ENCODE data around the gene DMAC2L. TPM values are rescaled to one million over a fixed set of nuclear protein-coding genes. Genes with fewer than 3 reads are reported as not detected.

DMAC2L gene
- total RNA-seq, 1 experiment from 2014 or later, result 14.0 TPM

DNA sequence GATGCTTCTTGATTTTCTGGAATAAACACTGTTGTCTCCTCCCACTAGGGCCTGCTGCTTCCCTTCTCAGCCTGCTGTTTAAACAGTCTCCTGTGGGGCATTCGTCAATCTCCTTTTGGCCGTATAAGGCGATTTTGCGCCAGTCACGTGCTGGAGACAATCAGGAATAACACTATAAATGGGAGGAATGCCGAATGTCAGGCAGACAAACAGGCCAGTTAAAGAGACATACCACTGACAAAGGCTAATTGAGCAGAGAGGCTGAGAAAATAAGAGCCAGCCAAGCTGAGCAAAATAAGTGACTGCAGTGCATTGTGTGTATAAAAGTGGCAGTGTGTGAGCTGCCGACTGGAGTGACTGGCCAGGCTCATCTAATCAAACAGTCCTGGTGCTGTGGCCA, 23.3 kb downstream of the DMAC2L start:
- Histone ChIP-seq H3K9me3 (ENCODE audit: control insufficient read depth, insufficient read depth, low read depth, low read length) (no peaks in the 10 kb centered on the region), H3K36me3 (ENCODE audit: control insufficient read depth, insufficient read depth, low read length) (no peaks in the 10 kb centered on the region), H3K4me3 (ENCODE audit: low read depth in 2 of 2, low read length in 2 of 2) (no peak overlapping the region), H3K4me1 (ENCODE audit: control insufficient read depth, insufficient read depth, low read length) (no peaks in the 10 kb centered on the region; the same call in 1 of the 2 replicates), H3K27me3 (ENCODE audit: control insufficient read depth, insufficient read depth, low read length) (no peaks in the 10 kb centered on the region), H3K27ac (ENCODE audit: low read length) (no peak overlapping the region)
- DNase-seq (ENCODE audit: low read depth, low spot score) (no peak), ATAC-seq (no peak; the same call in 1 of the 2 replicates)
- TF ChIP-seq TCF7L2 (IDR thresholded peaks at IDR 0.05; ENCODE audit: low read depth, low read length) (no peak), SIN3A (IDR thresholded peaks at IDR 0.05; ENCODE audit: borderline replicate concordance, insufficient read depth, low read depth, low read length) (no peak), POLR2AphosphoS5 (IDR thresholded peaks at IDR 0.05; ENCODE audit: low read depth, low read length) (no peak)
- TF ChIP-seq, protein P1, sequence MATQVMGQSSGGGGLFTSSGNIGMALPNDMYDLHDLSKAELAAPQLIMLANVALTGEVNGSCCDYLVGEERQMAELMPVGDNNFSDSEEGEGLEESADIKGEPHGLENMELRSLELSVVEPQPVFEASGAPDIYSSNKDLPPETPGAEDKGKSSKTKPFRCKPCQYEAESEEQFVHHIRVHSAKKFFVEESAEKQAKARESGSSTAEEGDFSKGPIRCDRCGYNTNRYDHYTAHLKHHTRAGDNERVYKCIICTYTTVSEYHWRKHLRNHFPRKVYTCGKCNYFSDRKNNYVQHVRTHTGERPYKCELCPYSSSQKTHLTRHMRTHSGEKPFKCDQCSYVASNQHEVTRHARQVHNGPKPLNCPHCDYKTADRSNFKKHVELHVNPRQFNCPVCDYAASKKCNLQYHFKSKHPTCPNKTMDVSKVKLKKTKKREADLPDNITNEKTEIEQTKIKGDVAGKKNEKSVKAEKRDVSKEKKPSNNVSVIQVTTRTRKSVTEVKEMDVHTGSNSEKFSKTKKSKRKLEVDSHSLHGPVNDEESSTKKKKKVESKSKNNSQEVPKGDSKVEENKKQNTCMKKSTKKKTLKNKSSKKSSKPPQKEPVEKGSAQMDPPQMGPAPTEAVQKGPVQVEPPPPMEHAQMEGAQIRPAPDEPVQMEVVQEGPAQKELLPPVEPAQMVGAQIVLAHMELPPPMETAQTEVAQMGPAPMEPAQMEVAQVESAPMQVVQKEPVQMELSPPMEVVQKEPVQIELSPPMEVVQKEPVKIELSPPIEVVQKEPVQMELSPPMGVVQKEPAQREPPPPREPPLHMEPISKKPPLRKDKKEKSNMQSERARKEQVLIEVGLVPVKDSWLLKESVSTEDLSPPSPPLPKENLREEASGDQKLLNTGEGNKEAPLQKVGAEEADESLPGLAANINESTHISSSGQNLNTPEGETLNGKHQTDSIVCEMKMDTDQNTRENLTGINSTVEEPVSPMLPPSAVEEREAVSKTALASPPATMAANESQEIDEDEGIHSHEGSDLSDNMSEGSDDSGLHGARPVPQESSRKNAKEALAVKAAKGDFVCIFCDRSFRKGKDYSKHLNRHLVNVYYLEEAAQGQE (IDR thresholded peaks at IDR 0.05; ENCODE audit: insufficient read depth in 1 of 2, low read depth in 2 of 2, low read length in 1 of 2), result no peak
- TF ChIP-seq, protein P2, sequence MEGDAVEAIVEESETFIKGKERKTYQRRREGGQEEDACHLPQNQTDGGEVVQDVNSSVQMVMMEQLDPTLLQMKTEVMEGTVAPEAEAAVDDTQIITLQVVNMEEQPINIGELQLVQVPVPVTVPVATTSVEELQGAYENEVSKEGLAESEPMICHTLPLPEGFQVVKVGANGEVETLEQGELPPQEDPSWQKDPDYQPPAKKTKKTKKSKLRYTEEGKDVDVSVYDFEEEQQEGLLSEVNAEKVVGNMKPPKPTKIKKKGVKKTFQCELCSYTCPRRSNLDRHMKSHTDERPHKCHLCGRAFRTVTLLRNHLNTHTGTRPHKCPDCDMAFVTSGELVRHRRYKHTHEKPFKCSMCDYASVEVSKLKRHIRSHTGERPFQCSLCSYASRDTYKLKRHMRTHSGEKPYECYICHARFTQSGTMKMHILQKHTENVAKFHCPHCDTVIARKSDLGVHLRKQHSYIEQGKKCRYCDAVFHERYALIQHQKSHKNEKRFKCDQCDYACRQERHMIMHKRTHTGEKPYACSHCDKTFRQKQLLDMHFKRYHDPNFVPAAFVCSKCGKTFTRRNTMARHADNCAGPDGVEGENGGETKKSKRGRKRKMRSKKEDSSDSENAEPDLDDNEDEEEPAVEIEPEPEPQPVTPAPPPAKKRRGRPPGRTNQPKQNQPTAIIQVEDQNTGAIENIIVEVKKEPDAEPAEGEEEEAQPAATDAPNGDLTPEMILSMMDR (IDR thresholded peaks at IDR 0.05), result no peak
- POLR2A ChIA-PET, result interaction anchor here (0.6 kb wide), 1 partner anchor 14 kb away, joined by 5 read pairs; no protein-coding TSS in a partner anchor
- CTCF ChIA-PET, result interaction anchor here (0.5 to 0.6 kb wide), 2 partner anchors 43 to 442 kb away, joined by 3 to 5 read pairs; no protein-coding TSS in a partner anchor
- intact Hi-C loops (cut with micrococcal nuclease; ENCODE audit: unreplicated experiment), result no loop called here
- in situ Hi-C loops (cut with HindIII; ENCODE audit: low pct_unique_long_range_greater_than_20kb, low sequenced_read_pairs), result no loop called here
- no TSS peak for BruUV-seq (replicated peaks)

DNA sequence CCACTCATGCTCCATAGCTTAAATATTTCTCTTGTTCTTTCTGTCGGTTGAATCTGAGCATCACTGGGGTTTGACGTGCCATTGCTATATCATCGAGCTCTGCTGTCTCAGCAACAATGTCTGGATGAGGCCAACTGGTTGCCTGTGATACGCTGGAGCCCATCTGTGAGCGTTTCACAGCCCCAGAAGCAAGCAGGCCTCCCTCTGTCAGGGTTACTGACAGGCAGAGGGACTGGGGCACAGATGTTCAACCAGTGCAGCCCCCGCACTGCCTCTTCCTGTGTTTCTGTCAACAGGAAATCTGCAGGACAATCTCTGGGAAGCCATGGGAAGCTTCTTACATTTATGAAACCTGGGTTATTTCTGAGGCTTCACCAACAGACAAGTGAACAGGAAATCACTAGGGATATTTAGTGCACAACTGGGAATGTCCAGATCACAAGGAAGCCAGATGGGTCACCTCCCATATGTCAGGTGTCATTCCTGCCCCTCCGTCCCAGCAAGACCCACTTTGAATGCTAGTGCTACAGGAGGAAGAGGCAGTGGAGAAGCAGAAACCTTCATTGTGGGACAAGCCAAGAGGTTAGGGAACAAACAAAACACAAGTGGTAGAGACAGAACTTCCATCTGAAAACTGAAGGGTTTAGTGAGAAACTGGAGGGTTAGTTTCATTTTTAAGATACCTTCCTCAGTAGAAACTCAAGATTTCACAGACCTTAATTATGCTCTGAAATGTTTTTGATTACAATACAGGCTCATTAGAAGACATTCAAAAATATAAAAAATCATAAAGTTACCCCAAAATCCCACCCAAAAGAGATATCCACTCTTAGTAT, 24.1 kb downstream of the DMAC2L start:
- in situ Hi-C loops (cut with HindIII; ENCODE audit: low pct_unique_long_range_greater_than_20kb, low sequenced_read_pairs) (no loop called here), intact Hi-C loops (cut with micrococcal nuclease; ENCODE audit: unreplicated experiment) (no loop called here)
- no peaks in the 10 kb centered on the region for H3K36me3 ChIP-seq (ENCODE audit: control insufficient read depth, insufficient read depth, low read length)
- TF ChIP-seq SIN3A (IDR thresholded peaks at IDR 0.05; ENCODE audit: borderline replicate concordance, insufficient read depth, low read depth, low read length) (no peak), POLR2AphosphoS5 (IDR thresholded peaks at IDR 0.05; ENCODE audit: low read depth, low read length) (no peak), TCF7L2 (IDR thresholded peaks at IDR 0.05; ENCODE audit: low read depth, low read length) (no peak)
- TF ChIP-seq, protein P1 (IDR thresholded peaks at IDR 0.05; ENCODE audit: insufficient read depth in 1 of 2, low read depth in 2 of 2, low read length in 1 of 2), result no peak
- TF ChIP-seq, protein P2 (IDR thresholded peaks at IDR 0.05), result no peak
- ChIA-PET CTCF (interaction anchor here (0.5 kb wide), 1 partner anchor 44 kb away, joined by 3 read pairs; no protein-coding TSS in a partner anchor), POLR2A (no interaction called here)
- no peaks in the 10 kb centered on the region for H3K9me3 ChIP-seq (ENCODE audit: control insufficient read depth, insufficient read depth, low read depth, low read length)
- ATAC-seq, result no peak
- BruUV-seq (replicated peaks), result no TSS peak
- H3K4me3 ChIP-seq (ENCODE audit: low read depth in 2 of 2, low read length in 2 of 2), result no peak overlapping the region
- DNase-seq (ENCODE audit: low read depth, low spot score), result no peak
- no peaks in the 10 kb centered on the region; the same call in 1 of the 2 replicates for H3K4me1 ChIP-seq (ENCODE audit: control insufficient read depth, insufficient read depth, low read length)
- H3K27me3 ChIP-seq (ENCODE audit: control insufficient read depth, insufficient read depth, low read length), result no peaks in the 10 kb centered on the region
- no peak overlapping the region for H3K27ac ChIP-seq (ENCODE audit: low read length)
